Activated CD4-positive, alpha-beta memory T cell treated with anti-CD3 and anti-CD28 coated beads for 36 hours (primary cell): ENCODE results near the gene NPHP4. TPM values are rescaled to one million over a fixed set of nuclear protein-coding genes. Genes with fewer than 3 reads are reported as not detected.

Experiments
- CTCF ChIA-PET: fragments of 350-600 bp; sonication (Branson Sonifier 250); formaldehyde crosslinking; loops from one replicate; lab custom pipeline; 2021; ENCODE audit warnings: antibody characterized with exemption, inconsistent platforms; lab: Charles Lee
- POLR2A ChIA-PET: fragments of 350-600 bp; sonication (Branson Sonifier 250); formaldehyde crosslinking; loops from one replicate; lab custom pipeline; 2021; ENCODE audit warnings: antibody characterized with exemption; lab: Charles Lee
- DNase-seq: peaks from one replicate; pipeline ENCODE4 v3.0.0-alpha.2; 2020
- H3K27ac Mint-ChIP-seq: one replicate; pipeline ENCODE4 v1.8.0; 2021; ENCODE audit warnings: mixed read lengths
- H3K27me3 Mint-ChIP-seq: one replicate; pipeline ENCODE4 v1.8.0; 2021; ENCODE audit warnings: mixed read lengths
- H3K36me3 Mint-ChIP-seq: one replicate; pipeline ENCODE4 v1.8.0; 2021; ENCODE audit warnings: mixed read lengths
- H3K4me1 Mint-ChIP-seq: one replicate; pipeline ENCODE4 v1.8.0; 2021; ENCODE audit warnings: low read depth, mixed read lengths
- H3K4me3 Mint-ChIP-seq: one replicate; pipeline ENCODE4 v1.8.0; 2021; ENCODE audit warnings: mild to moderate bottlenecking, mixed read lengths
- H3K9me3 Mint-ChIP-seq: one replicate; pipeline ENCODE4 v1.8.0; 2021; ENCODE audit warnings: mixed read lengths
- intact Hi-C: fragments of 100-400 bp; cut with micrococcal nuclease; formaldehyde crosslinking; loops from one replicate; pipeline ENCODE4 v1.15.1; 2023
- total RNA-seq, 2 experiments: library from RNA; stranded (reverse); gene quantifications; one replicate each; pipeline ENCODE4 v1.2.3, GENCODE V29; 2021

Gene NPHP4
- total RNA-seq, 2 experiments from 2014 or later = 14.0 to 14.6 TPM

DNA sequence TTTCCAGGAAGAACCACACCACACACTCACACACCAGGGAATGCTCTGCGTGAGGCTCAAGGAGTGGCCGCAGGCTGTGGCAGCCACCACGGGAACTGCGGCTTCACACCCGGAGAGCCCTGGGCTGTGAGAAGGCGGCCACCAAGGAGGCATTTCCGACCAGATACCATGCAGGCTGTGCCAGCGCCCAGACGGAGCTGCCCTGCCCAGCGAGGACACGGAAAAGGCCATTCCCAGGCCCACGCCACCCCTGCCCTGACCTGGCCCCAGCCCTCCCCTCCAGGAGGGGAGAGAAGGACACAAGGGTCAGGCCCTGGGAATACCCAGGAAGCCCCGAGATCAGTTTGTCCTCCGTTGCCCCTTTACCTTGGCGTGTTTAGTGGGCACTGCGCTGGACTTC is 119.3 kb downstream of the NPHP4 start:
- intact Hi-C loops = no loop called here
- Mint-ChIP-seq H3K27ac (no peak overlapping the region), H3K9me3 (peaks cover 8% of the 10 kb centered on the region), H3K4me1 (no peaks in the 10 kb centered on the region), H3K4me3 (no peak overlapping the region), H3K27me3 (no peaks in the 10 kb centered on the region), H3K36me3 (peaks cover 3% of the 10 kb centered on the region)
- ChIA-PET CTCF (no interaction called here), POLR2A (no interaction called here)
- no peak for DNase-seq

DNA sequence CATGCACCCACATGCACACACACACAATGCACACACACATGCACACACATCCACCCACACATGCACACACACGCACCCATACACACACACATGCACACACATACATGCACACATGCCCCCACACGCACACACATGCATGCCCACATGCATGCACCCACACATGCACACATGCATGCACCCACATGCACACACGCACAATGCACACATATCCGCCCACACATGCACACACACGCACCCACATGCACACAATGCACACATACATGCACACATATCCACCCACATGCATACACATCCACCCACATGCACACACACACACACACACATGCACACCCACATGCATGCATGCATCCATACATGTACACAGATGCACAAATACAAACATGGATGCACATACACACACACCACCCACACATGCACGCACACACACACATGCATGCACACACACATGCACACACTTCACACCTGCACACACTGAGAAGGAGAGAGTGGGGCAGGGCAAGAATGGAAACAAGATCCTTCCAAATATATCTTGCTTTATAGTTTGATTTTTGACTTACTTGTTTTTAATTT is 123.2 kb downstream of the NPHP4 start:
- no peak for DNase-seq
- Mint-ChIP-seq H3K4me3 (no peak overlapping the region), H3K27ac (no peak overlapping the region), H3K4me1 (no peaks in the 10 kb centered on the region), H3K9me3 (peaks cover 8% of the 10 kb centered on the region), H3K27me3 (no peaks in the 10 kb centered on the region), H3K36me3 (no peaks in the 10 kb centered on the region)
- intact Hi-C loops = no loop called here
- CTCF ChIA-PET = interaction anchor here (0.6 to 1.4 kb wide), 2 partner anchors 9 to 1374 kb away, joined by 3 to 4 read pairs; no protein-coding TSS in a partner anchor
- POLR2A ChIA-PET = no interaction called here

DNA sequence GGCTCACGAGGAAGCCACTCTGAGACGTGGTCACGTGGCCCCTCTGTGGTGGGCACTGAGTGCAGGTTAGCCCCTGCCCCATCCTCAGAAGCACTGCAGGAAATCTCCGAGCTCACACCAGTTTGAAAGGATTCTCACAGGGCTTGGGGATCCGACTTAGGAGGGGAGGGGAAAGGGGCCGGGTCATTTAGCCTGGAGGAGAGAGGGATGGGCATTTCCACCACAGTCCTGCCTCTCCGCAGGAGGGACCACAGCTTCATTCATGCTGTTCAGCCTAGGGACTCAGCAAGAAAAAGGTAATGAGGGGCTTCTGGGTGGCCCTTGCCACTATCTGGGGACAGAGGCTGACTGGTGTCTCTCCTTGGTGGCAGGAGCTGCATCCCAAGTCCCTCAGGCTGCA is 126.5 kb downstream of the NPHP4 start:
- DNase-seq = no peak
- Mint-ChIP-seq H3K4me3 (no peak overlapping the region), H3K27me3 (no peaks in the 10 kb centered on the region), H3K4me1 (no peaks in the 10 kb centered on the region), H3K27ac (no peak overlapping the region), H3K9me3 (peaks cover 8% of the 10 kb centered on the region), H3K36me3 (no peaks in the 10 kb centered on the region)
- ChIA-PET POLR2A (no interaction called here), CTCF (no interaction called here)
- intact Hi-C loops = no loop called here

DNA sequence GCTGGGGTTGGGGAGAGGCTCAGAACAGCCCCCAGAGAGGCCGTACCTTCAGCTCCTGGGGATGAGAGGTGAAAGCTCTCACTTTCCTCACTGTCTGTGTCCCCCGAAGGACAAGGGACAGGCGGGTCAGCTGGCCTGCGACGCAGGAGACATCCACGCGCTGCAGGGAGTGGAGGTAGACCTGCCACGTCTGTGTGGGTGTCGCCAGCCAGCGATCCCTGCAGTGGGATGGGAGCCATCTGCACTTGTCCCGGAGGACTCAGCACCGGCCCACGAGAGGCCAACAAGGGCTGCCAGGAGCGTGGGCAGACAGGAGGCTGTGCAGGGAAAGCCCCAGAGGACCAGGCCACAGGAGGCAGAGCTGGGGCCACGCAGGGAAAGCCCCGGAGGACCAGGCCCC is 127.2 kb downstream of the NPHP4 start:
- Mint-ChIP-seq H3K9me3 (peaks cover 8% of the 10 kb centered on the region), H3K36me3 (no peaks in the 10 kb centered on the region), H3K27me3 (no peaks in the 10 kb centered on the region), H3K4me1 (no peaks in the 10 kb centered on the region), H3K4me3 (no peak overlapping the region), H3K27ac (no peak overlapping the region)
- intact Hi-C loops = no loop called here
- POLR2A ChIA-PET = no interaction called here
- CTCF ChIA-PET = no interaction called here
- DNase-seq = no peak

DNA sequence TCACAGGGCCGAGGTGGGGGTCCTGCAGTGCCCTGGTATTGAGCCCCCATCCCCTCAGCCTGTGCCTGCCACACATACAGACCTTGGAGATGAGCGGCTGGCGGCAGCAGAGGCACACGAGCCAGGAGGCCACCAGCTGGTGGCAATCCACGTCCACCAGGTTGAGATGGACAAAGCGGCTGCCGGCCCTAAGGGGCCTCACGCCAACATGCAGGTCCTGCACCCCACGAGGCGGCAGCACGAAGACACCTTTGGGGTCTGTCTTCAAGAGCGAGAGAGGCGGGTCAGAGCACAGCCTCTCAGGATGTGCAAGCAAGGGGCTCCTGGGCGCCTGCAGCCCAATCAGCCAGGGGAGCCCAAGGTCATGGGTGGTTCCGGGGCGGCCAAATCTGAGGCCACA is 128.0 kb downstream of the NPHP4 start:
- peaks cover 8% of the 10 kb centered on the region for H3K9me3 Mint-ChIP-seq

DNA sequence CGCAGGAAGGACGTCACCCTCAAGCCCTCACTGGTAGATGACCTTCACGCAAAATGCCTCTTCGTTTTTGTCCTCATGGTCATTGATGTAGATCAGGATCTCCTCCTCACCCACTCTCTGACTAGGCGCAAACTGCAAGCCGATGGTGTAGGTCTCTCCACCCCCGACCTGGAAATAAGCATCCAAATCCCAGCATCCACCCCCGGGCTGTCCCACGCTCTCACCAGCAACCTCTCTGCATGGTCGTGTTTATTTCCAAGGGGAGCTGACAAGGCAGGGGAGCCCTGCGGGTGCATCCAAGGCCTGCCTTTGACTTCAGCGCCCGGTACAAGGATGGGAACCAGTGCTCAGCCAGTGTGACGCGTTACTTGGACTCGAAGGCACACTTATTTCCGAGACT is 129.0 kb downstream of the NPHP4 start:
- POLR2A ChIA-PET = no interaction called here
- H3K9me3 Mint-ChIP-seq = no peaks in the 10 kb centered on the region
- no peaks in the 10 kb centered on the region for H3K27me3 Mint-ChIP-seq
- no peaks in the 10 kb centered on the region for H3K4me1 Mint-ChIP-seq
- no peak overlapping the region for H3K27ac Mint-ChIP-seq
- intact Hi-C loops = no loop called here
- no peak overlapping the region for H3K4me3 Mint-ChIP-seq
- no peak for DNase-seq
- CTCF ChIA-PET = no interaction called here
- H3K36me3 Mint-ChIP-seq = no peaks in the 10 kb centered on the region

More for the DNA sequence above, 128.0 kb downstream of the NPHP4 start:
- no peak for DNase-seq
- H3K27me3 Mint-ChIP-seq = no peaks in the 10 kb centered on the region
- intact Hi-C loops = no loop called here
- no peak overlapping the region for H3K4me3 Mint-ChIP-seq
- no peak overlapping the region for H3K27ac Mint-ChIP-seq
- ChIA-PET CTCF (no interaction called here), POLR2A (no interaction called here)
- no peaks in the 10 kb centered on the region for H3K4me1 Mint-ChIP-seq
- H3K36me3 Mint-ChIP-seq = no peaks in the 10 kb centered on the region

DNA sequence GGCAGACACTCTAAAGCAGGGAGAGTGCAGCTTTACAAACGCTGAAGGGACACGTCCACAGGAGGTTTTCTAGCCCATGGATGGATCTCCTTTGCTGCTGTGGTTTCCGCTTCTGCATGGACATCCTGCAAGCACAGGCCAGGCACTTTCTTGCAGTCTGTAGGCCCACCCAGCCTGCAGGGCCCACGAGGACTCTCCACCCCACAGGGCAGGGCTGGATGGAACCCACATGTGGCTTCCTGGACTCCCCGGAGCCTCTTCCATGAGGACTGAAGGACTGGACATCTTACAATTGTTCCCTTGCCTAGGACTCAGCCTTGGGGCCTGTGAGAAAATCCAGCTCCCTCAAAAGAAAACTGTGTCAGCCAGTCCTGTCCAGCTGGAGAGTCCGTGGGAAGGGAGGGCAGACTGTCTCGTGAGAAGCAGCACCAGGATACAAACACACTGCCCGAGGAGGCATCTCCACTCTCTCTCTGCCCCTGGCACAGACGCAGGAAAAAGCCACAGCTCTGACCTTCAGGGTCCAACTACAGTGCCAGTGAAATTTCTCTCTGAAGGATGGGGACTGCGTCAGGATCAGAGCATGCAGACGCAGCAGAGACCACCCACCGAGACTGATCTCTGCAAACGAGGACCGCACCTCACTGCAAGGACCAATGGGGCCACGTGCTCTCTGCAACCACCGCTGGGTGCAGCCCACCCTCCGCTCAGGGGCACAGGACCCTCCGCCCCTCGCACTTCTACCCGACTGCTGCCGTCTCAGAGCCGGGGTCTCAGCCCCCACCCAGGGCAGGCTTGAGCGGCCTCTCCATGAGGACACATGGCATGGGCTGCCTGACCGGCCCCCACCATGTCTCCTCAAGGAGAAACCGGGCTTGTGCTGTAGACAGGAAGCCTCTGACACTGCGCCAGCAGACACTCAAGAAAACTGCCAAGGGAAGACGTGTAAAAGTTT is 130.1 kb downstream of the NPHP4 start:
- CTCF ChIA-PET = no interaction called here
- no peak for DNase-seq
- Mint-ChIP-seq H3K27ac (no peak overlapping the region), H3K36me3 (no peaks in the 10 kb centered on the region), H3K27me3 (no peaks in the 10 kb centered on the region), H3K9me3 (no peaks in the 10 kb centered on the region), H3K4me3 (no peak overlapping the region), H3K4me1 (no peaks in the 10 kb centered on the region)
- POLR2A ChIA-PET = no interaction called here
- intact Hi-C loops = no loop called here

DNA sequence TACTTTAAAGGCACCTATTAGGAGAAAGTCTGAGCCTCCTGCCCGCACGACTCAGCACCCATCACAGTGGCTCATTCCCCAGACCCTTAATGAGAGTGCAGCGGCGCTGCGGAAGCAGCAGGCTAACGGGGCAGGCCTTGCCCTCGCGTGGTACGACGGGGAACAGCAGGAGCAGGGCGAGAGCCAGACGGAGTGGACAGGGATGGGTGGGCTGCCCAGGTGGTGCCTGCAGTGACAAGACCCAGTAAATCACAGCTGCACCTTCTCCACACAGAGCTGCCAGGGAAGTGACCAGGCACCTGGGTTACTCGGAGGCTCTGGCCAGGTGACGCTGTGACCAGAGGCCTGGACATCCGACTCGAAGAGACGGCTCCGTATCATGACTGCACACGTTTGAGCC is 131.9 kb downstream of the NPHP4 start:
- Mint-ChIP-seq H3K9me3 (no peaks in the 10 kb centered on the region), H3K27ac (no peak overlapping the region), H3K36me3 (no peaks in the 10 kb centered on the region), H3K27me3 (no peaks in the 10 kb centered on the region), H3K4me3 (no peak overlapping the region), H3K4me1 (no peaks in the 10 kb centered on the region)
- no peak for DNase-seq
- intact Hi-C loops = no loop called here
- ChIA-PET POLR2A (no interaction called here), CTCF (no interaction called here)

DNA sequence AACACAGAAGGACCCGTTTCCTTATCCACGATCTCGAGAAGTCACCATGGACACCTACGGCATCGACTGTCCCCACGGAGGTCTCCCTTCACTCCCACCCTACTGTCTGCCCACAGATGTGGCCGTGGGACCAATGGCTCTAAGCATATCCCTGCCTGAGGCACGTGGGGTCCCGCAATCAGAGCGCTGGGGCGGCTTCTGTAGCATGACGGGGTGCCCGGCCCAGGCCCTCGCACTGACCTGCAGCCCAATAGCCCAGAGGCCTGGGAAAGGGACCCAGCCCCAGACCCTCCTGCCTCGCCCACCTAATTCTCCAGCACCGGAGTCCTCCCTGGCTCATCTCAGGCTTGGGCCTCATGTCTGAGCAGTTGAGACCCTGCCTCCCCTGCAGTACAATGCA is 132.5 kb downstream of the NPHP4 start:
- Mint-ChIP-seq H3K27ac (no peak overlapping the region), H3K9me3 (no peaks in the 10 kb centered on the region), H3K4me1 (no peaks in the 10 kb centered on the region), H3K4me3 (no peak overlapping the region), H3K36me3 (no peaks in the 10 kb centered on the region), H3K27me3 (no peaks in the 10 kb centered on the region)
- DNase-seq = no peak
- ChIA-PET CTCF (no interaction called here), POLR2A (no interaction called here)
- intact Hi-C loops = no loop called here

DNA sequence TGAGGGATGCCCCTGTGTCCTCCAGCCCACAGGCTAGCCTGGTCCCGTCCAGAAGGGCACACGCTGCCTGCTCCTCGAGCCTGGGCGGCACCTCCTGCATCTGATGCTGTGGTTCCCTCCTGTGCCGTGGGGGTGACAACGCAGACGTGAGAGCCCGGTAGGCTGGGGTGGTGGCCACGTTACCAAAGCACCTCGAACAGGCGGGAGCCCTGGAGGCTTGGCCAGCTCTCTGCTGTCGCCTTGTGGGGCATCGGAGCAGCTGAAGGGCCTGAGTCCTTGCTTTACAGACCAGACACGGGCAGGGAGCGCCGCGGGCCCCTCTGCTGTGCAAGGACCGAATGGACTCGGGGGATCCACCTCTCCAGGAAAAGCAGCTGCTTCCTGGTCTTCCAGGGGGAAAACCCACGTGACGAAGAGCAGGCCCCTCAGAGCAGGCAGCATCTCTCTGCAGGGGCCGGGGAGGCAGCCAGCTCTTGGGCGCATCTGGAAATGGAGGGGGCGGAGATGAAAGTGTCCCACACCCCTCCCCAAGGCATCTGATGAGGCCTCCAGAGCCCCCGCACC is 133.3 kb downstream of the NPHP4 start:
- Mint-ChIP-seq H3K9me3 (no peaks in the 10 kb centered on the region), H3K36me3 (no peaks in the 10 kb centered on the region), H3K4me3 (no peak overlapping the region), H3K27me3 (no peaks in the 10 kb centered on the region), H3K4me1 (no peaks in the 10 kb centered on the region), H3K27ac (no peak overlapping the region)
- ChIA-PET CTCF (no interaction called here), POLR2A (no interaction called here)
- intact Hi-C loops = no loop called here
- DNase-seq = no peak

DNA sequence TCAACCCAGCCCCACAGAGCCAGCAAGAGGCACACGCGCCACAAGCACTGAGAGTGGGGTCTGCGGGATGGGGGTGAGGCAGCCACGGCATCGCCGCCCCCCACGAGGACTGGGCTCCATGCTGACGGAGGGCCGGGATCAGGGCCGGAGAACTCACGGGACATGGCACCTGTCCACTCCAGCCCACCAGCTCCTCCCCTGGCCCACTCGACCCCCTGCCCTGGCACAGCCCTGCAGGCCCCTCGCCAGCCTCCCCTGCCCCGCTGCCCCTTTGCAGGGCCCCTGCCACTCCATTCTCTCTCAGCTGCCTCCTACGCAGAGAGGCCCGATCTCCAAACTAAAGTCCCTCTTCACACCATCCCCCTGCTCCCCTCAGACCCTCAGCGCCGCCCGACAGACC is 134.0 kb downstream of the NPHP4 start:
- Mint-ChIP-seq H3K36me3 (no peaks in the 10 kb centered on the region), H3K4me1 (no peaks in the 10 kb centered on the region), H3K27ac (no peak overlapping the region), H3K4me3 (no peak overlapping the region), H3K27me3 (no peaks in the 10 kb centered on the region), H3K9me3 (no peaks in the 10 kb centered on the region)
- DNase-seq = no peak
- ChIA-PET CTCF (no interaction called here), POLR2A (no interaction called here)
- intact Hi-C loops = no loop called here

DNA sequence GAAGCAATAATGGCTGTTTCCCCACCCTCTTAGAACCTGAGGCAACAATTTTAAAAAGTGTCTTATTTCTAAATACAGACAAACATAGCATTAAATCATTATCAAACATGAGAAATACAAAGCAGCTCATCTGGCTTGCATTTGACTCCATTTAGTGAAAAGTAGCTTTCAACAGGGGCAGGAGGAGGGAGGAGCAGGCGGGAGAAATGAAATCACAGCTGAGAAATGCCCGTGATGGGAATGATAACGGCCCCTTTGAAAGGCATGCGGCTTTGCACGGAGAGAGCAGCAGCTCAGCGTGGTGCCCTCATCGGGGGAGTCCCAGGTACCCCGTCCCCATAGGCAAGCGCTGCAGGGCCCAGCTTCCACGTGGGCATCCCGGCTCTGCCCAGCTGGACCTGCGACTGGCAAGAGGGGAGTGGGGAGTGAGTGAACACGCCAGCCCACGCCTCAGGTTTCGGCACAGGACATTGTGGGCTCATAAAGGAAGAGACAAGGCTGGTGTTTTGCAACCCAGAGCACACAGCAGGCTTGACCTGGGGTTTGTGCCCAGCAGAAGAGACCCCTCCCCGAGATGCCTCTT is 134.6 kb downstream of the NPHP4 start:
- DNase-seq = no peak
- CTCF ChIA-PET = no interaction called here
- POLR2A ChIA-PET = no interaction called here
- intact Hi-C loops = no loop called here
- no peaks in the 10 kb centered on the region for H3K9me3 Mint-ChIP-seq
- H3K27me3 Mint-ChIP-seq = no peaks in the 10 kb centered on the region
- no peak overlapping the region for H3K27ac Mint-ChIP-seq
- H3K36me3 Mint-ChIP-seq = no peaks in the 10 kb centered on the region
- H3K4me1 Mint-ChIP-seq = no peaks in the 10 kb centered on the region
- no peak overlapping the region for H3K4me3 Mint-ChIP-seq
